ENCODE data around the gene ENAH.

DNA sequence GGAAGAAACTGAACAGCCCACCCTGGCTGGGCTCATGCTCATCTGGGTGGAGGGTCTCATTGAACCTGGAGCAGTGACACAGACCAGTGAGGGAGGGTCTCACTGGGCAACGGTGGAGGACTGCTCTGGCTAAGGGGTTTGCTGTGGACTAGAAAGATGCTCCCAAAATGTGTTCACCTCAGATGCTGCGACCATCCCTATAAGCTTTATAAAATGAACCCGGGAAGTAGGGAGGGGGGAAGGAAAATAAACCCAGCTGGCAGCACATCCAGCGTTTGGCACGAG lies 190.6 kb downstream of the ENAH start:
- TF ChIP-seq POLR2AphosphoS5 (IDR thresholded peaks at IDR 0.05; ENCODE audit: borderline replicate concordance, low read depth, low read length), result no peak
- no peak for TF ChIP-seq EZH2 (IDR thresholded peaks at IDR 0.05)
- no peak for TF ChIP-seq FOXP2 (optimal IDR thresholded peaks at IDR 0.05; ENCODE audit: control extremely low read depth, extremely low read length, insufficient read depth)

Measured in SK-N-MC (cell line).